ELR (cell line): Measurements from ENCODE around the gene PEPD.
A peak's percentile ranks its signal among the peaks of the same experiment; 100 is the strongest.

ENCODE experiments used
- DNase-seq: peaks from one replicate; pipeline ENCODE4 v3.0.0-alpha.2; 2015; ENCODE audit warnings: low read depth

PEPD gene

GRCh38 chr19:33407716-33408115 is 113.9 kb downstream of the PEPD start:
- DNase-seq: no peak

DNA sequence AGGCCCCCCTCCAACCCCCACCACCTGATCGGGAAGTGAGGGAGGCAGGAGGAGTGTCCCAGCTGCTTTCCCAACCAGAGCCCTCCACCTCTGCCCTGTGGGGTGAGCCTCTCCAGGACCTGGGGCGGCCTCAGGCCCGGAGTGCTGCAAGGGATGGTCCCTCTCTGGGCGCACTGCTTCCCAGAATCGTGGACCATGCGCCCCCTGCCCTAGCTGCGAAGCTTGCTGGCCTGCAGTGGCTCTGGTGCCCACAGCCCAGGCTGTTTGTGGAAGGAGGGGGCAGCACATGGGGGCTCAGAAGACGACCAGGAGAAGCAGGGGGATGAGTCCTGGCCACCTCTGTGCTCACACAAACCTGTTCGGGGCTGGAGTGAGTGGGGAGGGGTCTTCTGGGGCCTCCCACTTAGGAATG is 114.4 kb downstream of the PEPD start:
- no peak for DNase-seq

- peak; percentile 54 for DNase-seq
Measured at GRCh38 chr19:33406521-33407139, 115.0 kb downstream of the PEPD start.

GRCh38 chr19:33405553-33406461 is 115.8 kb downstream of the PEPD start:
- DNase-seq: no peak

GRCh38 chr19:33405254-33405552 is 116.4 kb downstream of the PEPD start:
- DNase-seq: no peak

DNA sequence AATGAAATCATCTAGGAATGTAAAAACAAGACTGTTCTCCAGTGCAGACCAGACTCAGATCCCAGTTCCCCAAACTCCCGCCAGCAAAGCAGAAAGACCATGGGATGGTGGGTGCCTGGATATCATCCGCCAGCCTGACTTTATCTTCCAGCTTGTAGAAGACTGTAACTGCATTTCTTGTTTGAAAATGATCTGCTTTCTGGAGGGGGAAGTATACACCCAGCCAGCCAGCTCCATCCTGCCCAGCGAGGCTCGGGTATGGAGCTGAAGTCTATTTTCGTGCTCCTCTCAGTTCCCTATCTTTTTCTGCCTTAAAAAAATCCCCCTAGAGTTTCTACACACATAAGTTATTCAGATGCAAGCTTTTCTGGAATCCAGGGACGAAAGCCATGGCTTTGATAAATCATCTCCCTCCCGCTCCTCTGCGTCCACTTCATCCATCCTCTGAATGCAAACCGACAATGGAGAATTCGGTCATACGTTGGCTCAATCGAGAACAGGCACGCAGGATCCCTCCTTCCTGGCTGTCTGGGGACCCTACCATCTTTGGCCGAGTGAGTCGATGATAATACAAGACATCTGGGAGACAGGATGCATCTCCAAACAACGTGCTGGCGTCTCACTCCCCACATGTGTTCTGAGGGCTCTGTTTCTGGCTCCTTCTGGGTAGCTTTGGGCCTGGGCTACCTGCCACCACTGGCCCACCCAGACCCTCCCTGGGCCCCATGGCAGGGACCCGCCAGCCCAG is 116.9 kb downstream of the PEPD start:
- no peak for DNase-seq

DNA sequence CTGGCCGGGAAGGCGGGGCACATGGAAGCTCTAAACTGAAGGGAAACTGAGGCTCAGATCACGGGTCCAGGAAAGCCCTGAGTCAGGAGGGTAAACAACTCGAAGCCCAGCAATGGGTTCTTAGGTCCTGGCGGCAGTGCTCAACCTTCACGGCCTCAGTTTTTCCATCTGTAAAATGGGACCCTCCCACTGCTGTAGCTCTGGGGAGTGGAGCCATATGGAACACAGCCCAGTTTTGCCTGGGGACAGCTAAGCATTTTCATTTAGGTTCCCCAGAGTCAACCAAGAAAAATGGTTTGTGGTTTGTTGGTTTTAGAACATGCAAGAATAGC is 117.7 kb downstream of the PEPD start:
- no peak for DNase-seq

DNA sequence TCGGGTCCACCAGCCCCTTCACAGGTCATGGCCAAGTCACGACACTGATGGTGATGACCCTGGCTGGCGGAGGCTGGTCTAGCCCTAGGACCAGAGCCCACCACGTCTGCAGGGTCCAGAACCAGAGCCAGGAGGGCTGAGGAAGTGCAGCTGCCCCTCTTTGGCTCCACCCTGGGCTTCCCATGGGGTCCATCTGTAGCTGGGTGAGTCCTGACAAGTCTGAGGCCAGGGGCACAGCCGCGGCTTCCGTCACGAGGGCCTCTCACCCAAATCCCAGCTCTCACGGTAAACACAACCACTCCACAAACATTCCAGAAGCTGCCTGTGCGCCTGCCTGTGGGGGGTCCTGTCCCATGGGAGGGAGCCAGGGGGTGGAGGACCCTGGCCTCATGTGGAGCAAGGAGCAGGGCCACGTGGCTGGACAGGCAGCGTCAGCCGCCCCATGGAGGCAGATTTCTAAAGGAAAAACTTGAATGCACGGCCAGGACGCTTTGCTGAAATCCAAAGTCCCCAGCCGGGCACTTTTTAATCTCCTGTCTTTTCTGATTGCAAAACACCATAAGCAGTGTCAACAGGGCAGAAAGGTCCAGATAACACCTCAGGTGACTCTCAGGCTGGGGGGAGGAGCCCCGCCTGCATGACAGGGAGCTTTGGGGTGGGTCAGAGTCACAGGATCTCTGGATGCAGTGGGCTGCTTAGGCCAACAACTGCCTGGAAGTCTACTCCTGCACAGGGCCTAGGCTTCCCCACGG is 118.2 kb downstream of the PEPD start:
- no peak for DNase-seq

- DNase-seq: no peak
Measured at GRCh38 chr19:33402421-33403220, 119.0 kb downstream of the PEPD start.

DNA sequence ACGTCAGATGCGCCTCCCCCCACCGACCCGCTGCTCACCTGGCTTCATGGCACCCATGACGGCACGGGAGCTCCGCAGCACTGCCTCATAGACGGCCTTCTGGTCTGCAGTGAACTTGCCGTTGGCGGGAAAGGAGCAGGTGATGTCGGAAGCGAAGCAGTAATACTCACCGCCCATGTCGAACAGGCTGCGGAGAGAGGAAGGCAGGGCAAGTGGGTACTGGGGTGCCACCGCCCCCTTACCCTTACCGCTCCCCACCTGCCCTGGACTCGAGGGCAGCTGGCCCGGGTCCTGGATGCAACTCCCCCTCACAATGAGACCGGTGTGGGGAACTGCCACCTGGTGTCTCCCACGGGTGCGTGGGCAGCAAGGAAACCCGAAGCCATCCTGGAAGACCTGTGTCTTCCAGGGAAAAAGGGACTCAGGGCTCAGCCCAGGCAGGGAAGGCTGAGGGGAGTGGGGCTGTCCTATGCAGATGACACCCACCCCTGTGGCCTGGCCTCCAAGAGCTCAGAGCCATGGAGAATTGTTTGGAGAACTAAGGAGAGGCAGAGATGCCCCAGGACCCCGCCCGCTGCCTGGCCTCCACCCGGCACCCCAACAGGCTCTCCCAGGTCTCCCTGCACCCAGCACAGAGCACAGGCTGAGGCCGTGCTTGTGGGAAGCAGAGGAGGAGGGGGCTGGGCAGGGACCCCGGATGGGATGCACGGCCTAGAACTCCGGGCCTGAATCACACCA is 119.7 kb downstream of the PEPD start:
- no peak for DNase-seq

GRCh38 chr19:33400856-33401682 is 120.5 kb downstream of the PEPD start:
- no peak for DNase-seq

DNA sequence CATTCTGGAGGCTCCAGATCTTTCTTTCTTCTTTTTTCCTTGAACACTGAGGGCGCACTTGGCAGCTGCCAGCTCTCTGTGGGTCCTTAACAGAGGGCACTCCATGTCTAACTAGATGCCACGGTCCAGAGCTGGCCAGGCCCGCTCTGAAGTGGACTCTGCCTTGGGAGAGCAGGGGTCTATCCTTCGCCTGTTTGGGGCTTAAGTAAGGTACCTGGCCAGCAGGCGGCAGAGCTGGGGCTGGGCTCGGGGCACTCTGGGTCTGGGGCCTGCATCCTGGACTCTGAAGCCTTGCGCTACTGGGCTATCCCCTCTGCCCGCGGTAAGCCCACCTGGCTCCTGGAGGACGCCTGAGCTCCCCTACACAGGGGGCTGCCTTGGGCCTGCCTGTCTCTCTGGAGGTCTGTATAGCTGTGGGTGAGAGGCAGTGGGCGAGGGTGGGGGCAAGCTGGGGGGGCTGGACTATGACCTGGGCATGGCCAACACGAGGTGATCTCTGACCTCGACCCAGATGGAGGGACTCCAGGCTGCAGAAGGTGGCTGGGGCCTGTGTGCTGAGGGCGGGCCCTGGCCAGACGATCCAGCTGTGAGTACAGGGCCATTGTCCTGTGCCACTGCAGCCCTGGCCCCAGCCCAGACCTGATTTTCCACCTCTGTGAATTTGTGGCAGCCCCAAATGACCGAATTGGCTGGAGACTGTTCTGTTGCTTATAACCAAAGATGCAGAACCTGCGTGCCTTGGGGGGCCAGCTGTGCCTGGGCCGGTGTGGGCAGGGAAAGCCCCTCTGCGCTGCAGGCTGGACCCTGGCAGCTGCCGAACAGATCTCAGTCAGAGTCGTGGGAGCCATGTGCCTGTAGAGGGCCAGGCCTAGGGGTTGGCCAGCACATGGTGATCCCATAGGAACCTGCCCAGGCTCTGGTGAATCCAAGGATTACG is 121.6 kb downstream of the PEPD start:
- DNase-seq: no peak

GRCh38 chr19:33399081-33399744 is 122.4 kb downstream of the PEPD start:
- DNase-seq: no peak

DNA sequence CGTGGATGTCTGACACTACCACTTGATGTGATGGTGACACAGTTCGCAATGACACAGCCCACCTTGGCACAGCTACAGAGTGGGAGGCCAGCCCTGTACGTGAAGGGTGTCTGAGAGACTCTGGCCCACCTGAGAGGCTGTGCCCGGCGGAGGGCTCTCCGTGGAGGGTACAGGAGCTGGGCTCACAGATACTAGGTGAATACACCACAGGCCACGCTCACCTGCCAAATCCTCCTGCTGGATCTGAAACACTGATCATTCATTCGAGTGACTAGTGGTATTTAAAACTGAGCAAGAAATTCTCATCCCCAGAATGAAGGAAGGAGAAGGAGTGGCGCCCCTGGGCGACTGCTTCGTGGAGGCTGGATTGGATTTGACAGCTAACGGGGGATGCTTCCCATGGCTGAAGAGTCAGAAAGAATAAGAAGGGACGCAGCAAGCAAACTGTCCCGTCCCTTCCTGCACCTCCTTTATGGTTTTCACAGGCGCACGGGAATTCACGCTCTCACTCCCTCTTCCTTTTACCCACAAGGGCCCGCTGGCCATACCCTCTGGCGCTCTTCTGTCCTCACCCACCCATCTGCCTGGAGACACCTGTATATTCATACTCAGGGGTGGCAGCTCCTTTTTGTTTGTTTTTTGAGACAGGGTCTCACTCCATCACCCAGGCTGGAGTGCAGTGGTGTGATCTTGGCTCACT is 123.1 kb downstream of the PEPD start:
- no peak for DNase-seq

GRCh38 chr19:33397536-33398360 is 123.8 kb downstream of the PEPD start:
- no peak for DNase-seq

DNA sequence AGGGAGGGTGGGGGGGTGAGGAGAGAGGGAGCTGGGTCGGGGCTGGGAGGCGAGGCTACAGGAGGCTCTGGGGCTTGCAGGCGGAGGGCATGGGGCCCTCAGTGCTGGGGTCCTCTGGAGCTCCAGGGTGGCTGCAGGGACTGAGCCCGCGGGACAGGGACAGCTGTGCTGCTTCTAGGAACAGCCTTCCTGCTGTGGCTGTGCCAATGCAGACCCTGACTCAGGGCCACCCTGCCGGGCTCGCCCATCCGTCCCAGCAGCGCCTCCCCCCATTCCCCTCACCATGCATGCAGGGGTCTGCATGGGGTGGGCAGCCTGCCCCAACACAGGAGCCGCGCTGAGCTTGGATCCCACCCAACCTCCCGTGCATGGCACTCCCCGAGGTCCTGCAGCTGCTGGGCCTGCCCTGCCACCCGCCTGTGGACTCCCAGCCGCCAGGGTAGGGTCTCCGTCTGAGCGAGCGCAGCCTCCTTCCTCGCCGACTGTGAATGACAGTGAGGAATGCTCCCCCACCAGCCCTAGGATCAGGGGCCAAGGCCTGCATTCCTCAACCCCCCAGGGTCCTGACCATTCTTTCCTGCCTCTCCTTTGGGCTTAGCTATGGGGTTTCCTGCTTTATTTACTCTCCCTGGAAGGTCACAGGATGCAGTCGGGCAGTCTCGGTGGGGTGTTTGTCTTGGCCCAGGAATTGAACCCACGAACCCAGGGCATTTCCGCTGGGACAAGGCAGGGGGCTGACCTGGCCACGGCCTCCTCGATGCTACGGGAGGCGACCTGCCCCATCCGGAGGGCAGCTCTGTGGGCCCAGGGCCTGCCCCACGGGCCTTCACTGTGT is 124.7 kb downstream of the PEPD start:
- no peak for DNase-seq
